PC-9 (cell line): ENCODE measurements around the gene KIR3DL1. TPM values are rescaled to one million over a fixed set of nuclear protein-coding genes. Genes with fewer than 3 reads are reported as not detected.

Source experiments
- BruUV-seq: library from RNA; stranded (reverse); fragments of 400-500 nt; replicated peaks from 2 replicates; lab custom pipeline; 2021; lab: Mats Ljungman, UMichigan
- CTCF ChIA-PET: fragments of 300-600 bp; sonication (Branson Sonifier 250); formaldehyde crosslinking; loops from one replicate; lab custom pipeline; 2022; ENCODE audit warnings: antibody characterized with exemption; lab: Charles Lee
- POLR2A ChIA-PET: fragments of 300-600 bp; sonication (Branson Sonifier 250); formaldehyde crosslinking; loops from one replicate; lab custom pipeline; 2022; ENCODE audit warnings: antibody characterized with exemption; ENCODE audit not compliant: unreplicated experiment; lab: Charles Lee
- DNase-seq, 2 experiments: peaks; one replicate each; pipeline versions ENCODE4 v3.0.0 to v3.0.0-alpha.2; 2015 to 2022; ENCODE audit warnings: mixed read lengths in 1 of 2
- H2AFZ ChIP-seq: fragments of 200-600 bp; sonication (generic); 2 replicates; pipeline ENCODE4 v1.8.1; 2017; ENCODE audit warnings: antibody characterized with exemption
- H3F3A ChIP-seq: fragments of 200-600 bp; sonication (generic); 2 replicates; pipeline ENCODE4 v1.8.1; 2017; ENCODE audit warnings: antibody characterized with exemption, mild to moderate bottlenecking, low read depth; ENCODE audit not compliant: insufficient read depth
- H3K27ac ChIP-seq: fragments of 200-600 bp; sonication (generic); 2 replicates; pipeline ENCODE4 v1.6.1; 2016; ENCODE audit warnings: mixed run types
- H3K27me3 ChIP-seq: fragments of 200-600 bp; sonication (generic); 2 replicates; pipeline ENCODE4 v1.6.1; 2016; ENCODE audit warnings: low read depth, mixed run types; ENCODE audit not compliant: insufficient read depth
- H3K36me3 ChIP-seq: fragments of 200-600 bp; sonication (generic); 2 replicates; pipeline ENCODE4 v1.6.1; 2016; ENCODE audit warnings: low read depth, mixed run types
- H3K4me1 ChIP-seq: fragments of 200-600 bp; sonication (generic); replicated peaks from 2 replicates; pipeline ENCODE4 v1.6.1; 2016; ENCODE audit warnings: mixed run types; ENCODE audit not compliant: insufficient read depth
- H3K4me2 ChIP-seq: fragments of 200-600 bp; sonication (generic); 2 replicates; pipeline ENCODE4 v1.6.1; 2017; ENCODE audit warnings: mixed run types
- H3K4me3 ChIP-seq: fragments of 200-600 bp; sonication (generic); 2 replicates; pipeline ENCODE4 v1.6.1; 2016; ENCODE audit warnings: mixed run types
- H3K79me2 ChIP-seq: fragments of 200-600 bp; sonication (generic); 2 replicates; pipeline ENCODE4 v1.6.1; 2017; ENCODE audit warnings: low read depth, mixed run types
- H3K9me2 ChIP-seq: fragments of 200-600 bp; sonication (generic); 2 replicates; pipeline ENCODE4 v1.8.1; 2017; ENCODE audit warnings: mild to moderate bottlenecking; ENCODE audit not compliant: insufficient read depth
- H3K9me3 ChIP-seq: fragments of 200-600 bp; sonication (generic); 2 replicates; pipeline ENCODE4 v1.8.1; 2016; ENCODE audit warnings: low read depth; ENCODE audit not compliant: insufficient read depth
- H4K20me1 ChIP-seq: fragments of 200-600 bp; sonication (generic); 2 replicates; pipeline ENCODE4 v1.8.1; 2017; ENCODE audit not compliant: insufficient read depth
- EZH2 ChIP-seq: fragments of 200-600 bp; sonication (generic); IDR thresholded peaks from 2 replicates; pipeline ENCODE4 v1.8.0; 2017; ENCODE audit warnings: antibody characterized with exemption, low read depth
- intact Hi-C: fragments of 100-400 bp; cut with micrococcal nuclease; formaldehyde crosslinking; loops from one replicate; pipeline ENCODE4 v1.10.0; 2022; ENCODE audit not compliant: unreplicated experiment
- total RNA-seq: library from RNA; stranded (reverse); gene quantifications from 2 replicates; pipeline ENCODE4 v1.2.3, GENCODE V29; 2021
- TF ChIP-seq, protein P1 (sequence below): fragments of 200-600 bp; sonication (generic); conservative IDR thresholded peaks from 2 replicates; pipeline ENCODE4 v1.6.1; 2017; ENCODE audit warnings: mixed run types, antibody characterized with exemption, mild to moderate bottlenecking, moderate library complexity

Gene KIR3DL1
- total RNA-seq, 1 experiment from 2014 or later, result not detected

- TF ChIP-seq, protein P1, sequence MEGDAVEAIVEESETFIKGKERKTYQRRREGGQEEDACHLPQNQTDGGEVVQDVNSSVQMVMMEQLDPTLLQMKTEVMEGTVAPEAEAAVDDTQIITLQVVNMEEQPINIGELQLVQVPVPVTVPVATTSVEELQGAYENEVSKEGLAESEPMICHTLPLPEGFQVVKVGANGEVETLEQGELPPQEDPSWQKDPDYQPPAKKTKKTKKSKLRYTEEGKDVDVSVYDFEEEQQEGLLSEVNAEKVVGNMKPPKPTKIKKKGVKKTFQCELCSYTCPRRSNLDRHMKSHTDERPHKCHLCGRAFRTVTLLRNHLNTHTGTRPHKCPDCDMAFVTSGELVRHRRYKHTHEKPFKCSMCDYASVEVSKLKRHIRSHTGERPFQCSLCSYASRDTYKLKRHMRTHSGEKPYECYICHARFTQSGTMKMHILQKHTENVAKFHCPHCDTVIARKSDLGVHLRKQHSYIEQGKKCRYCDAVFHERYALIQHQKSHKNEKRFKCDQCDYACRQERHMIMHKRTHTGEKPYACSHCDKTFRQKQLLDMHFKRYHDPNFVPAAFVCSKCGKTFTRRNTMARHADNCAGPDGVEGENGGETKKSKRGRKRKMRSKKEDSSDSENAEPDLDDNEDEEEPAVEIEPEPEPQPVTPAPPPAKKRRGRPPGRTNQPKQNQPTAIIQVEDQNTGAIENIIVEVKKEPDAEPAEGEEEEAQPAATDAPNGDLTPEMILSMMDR, result no peak
- no peak for TF ChIP-seq EZH2
- ChIA-PET POLR2A (no interaction called here), CTCF (no interaction called here)
- Histone ChIP-seq H3K27ac (no peak overlapping the region), H3K36me3 (no peaks in the 10 kb centered on the region), H3K9me2 (no peaks in the 10 kb centered on the region), H2AFZ (no peak overlapping the region), H4K20me1 (no peaks in the 10 kb centered on the region), H3K79me2 (no peaks in the 10 kb centered on the region), H3K4me2 (no peak overlapping the region), H3K27me3 (peaks cover 5% of the 10 kb centered on the region), H3F3A (no peaks in the 10 kb centered on the region; the same call in 1 of the 2 replicates), H3K4me3 (no peak overlapping the region), H3K4me1 (no peaks in the 10 kb centered on the region), H3K9me3 (no peaks in the 10 kb centered on the region)
- intact Hi-C loops, result no loop called here
- no TSS peak for BruUV-seq
- no peak for DNase-seq
Observed at GRCh38 chr19:54795758-54796157, 20.5 kb upstream of the KIR3DL1 start.

GRCh38 chr19:54803410-54803809, 12.9 kb upstream of the KIR3DL1 start, which contains the start of gene KIR2DL4:
KIR2DL4 (plus strand) TSS chr19:54803610; CDS start chr19:54803652, 42 bp downstream.
- no peaks in the 10 kb centered on the region for H3K9me2 ChIP-seq
- H2AFZ ChIP-seq, result no peak within 1 kb of the TSS
- H3K79me2 ChIP-seq, result no peaks in the 10 kb centered on the region
- H3K4me1 ChIP-seq, result no peaks in the 10 kb centered on the region
- H3K27me3 ChIP-seq, result peaks cover 77% of the 10 kb centered on the region
- H3K4me3 ChIP-seq, result no peak within 1 kb of the TSS
- ChIA-PET CTCF (no interaction called here), POLR2A (no interaction called here)
- H4K20me1 ChIP-seq, result no peaks in the 10 kb centered on the region
- no peaks in the 10 kb centered on the region for H3K9me3 ChIP-seq
- TF ChIP-seq EZH2, result no peak
- TF ChIP-seq, protein P1, result no peak
- no peak for DNase-seq
- H3K4me2 ChIP-seq, result no peak within 1 kb of the TSS
- H3F3A ChIP-seq, result no peaks in the 10 kb centered on the region
- H3K36me3 ChIP-seq, result no peaks in the 10 kb centered on the region
- intact Hi-C loops, result no loop called here
- no TSS peak for BruUV-seq
- no peak within 1 kb of the TSS for H3K27ac ChIP-seq

DNA sequence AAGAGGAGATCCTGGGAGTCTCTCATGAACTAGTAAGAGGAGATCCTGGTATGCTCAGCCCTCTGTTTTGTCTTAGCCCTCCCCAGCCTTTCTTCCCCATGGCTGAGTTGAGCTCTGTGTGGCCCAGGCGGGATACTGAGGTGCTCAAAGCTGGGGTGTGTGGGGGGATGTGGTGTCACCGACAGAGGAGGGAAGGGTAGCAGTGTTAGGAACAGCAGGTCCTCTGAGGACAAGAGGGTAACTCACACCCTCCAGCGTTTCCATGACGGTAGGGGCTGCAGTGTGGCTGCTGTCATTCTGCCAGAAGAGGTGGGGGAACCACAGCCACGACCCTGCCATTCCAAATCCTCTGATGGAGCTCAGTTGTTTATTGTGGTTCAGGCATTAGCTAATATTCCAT, 12.2 kb upstream of the KIR3DL1 start:
- TF ChIP-seq, protein P1, result no peak
- no peak for TF ChIP-seq EZH2
- Histone ChIP-seq H3K36me3 (no peaks in the 10 kb centered on the region), H4K20me1 (no peaks in the 10 kb centered on the region), H3K9me2 (no peaks in the 10 kb centered on the region), H3K27ac (no peak overlapping the region), H3K9me3 (no peaks in the 10 kb centered on the region), H3K4me1 (no peaks in the 10 kb centered on the region), H3K27me3 (peaks cover 84% of the 10 kb centered on the region), H3K4me3 (no peak overlapping the region), H2AFZ (no peak overlapping the region), H3K4me2 (no peak overlapping the region), H3K79me2 (no peaks in the 10 kb centered on the region), H3F3A (no peaks in the 10 kb centered on the region)
- ChIA-PET CTCF (no interaction called here), POLR2A (no interaction called here)
- intact Hi-C loops, result no loop called here
- no peak for DNase-seq
- no TSS peak for BruUV-seq
